Dedifferentiated amniotic fluid mesenchymal stem cell (primary cell): ENCODE data around the gene TRIO.

Experiments used
- DNase-seq: peaks from one replicate; pipeline ENCODE4 v3.0.0-alpha.2; 2016; ENCODE audit errors: extremely low spot score

TRIO gene

GRCh38 chr5:14245132-14245925 lies 102.2 kb downstream of the TRIO start:
- DNase-seq, result no peak

DNA sequence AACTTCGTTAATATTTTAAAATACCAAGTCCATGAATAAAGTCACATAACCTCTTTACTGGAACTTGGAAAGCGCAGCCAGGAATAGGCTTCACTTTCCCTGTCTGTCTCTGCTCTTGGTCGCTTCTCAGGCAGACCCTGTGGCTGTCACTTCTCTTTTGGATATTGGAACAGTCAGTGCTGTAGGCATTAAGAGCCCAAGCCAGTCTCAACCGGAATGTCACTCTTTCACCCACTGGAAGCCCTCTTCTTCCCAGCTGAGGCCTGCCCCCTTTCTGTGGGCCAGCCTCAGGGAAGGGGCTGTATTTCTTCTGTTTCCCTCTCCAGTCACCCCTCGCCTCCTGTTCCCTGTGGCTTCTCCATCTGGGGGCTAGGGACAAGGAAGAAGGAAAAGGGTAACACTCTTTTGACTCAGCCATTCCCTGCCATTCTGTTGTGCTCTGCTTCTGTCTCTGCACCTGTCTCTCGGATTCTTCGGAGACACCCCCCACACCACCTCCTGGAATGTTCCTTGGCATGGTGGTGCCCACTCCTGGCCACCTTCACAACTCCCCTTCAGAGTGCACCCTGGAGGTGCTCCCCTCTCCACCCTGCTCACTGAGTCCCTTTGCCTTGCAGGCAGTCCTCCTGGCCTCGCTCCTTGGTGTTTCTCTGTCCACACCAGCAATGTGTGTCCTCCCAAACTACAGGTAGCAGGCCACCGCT lies 103.4 kb downstream of the TRIO start:
- DNase-seq, result no peak

GRCh38 chr5:14247054-14247386 lies 103.9 kb downstream of the TRIO start:
- no peak for DNase-seq

GRCh38 chr5:14249258-14250082 lies 106.3 kb downstream of the TRIO start:
- no peak for DNase-seq

DNA sequence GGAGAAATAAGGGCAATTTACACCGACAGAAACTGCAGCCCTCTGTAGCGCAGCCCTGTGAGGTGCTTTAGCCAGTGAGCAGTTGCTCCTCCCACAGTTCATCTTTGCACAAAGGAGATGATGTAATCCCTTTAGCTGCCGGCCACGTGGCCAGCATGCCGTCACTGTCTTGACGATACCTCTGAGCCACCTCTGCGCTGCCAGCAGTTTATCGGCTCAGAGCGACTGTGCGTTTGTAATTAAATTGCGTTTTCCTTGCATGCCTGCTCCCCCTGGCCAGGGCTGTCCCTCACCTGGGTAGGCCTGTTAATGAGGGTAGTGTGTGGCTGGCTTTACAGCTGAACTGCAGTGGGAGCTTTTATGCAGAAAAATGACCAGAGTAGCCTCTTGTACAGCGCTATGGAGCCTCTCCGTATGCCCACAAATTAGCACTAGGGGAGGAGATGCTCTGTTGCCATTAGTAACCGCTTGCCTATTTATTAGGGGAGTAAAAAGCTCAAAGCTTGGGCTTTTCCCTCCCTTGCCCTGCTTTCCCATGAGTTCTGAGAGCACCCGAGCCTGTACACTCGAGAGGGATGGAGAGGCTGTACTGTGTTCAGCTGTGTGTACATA lies 107.0 kb downstream of the TRIO start:
- DNase-seq, result peak; percentile 40

DNA sequence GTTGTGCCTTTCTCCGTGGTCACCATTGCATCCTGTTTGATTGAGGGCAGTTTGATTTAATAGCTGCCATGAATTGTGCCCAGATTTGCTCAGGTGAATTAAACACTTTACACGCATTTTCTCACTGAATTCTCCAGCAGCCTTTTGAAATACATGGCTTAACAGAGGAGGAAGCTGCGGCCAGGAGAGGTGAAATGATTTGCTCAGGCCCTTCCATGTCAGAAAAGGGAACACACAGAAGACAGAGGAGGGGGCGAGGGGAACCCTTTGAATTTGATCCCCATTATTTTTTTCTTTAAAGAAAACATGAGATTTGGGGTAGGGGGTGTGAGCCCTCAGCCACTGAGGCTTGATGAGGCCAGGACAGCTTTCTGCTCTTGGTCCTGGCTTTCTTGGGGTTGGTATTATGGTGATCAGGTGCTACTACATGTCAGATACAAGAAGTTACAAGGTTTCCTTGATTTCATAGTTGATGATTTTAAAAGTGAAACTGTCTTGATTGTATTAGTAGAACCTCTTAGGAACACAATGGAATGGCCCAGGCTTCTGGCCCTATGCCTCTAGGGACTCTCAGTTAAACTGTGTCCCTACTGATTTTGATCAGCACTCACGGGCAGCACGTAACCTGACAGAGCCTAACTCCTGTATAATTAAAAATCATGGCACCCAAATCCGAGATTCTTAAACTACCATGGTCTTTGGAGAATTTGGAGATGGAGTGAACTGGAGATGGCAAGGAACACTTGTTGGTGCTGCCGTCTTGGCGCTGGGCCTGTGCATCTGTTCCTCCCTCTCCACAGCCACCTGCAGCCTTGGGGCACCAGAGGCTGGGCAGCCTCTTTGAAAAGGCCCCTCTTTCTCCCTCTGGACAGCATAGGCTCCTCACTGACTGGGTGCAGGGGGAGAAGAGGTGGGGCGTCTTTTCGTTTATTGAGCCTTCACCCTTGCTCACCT lies 107.9 kb downstream of the TRIO start:
- DNase-seq, result no peak

GRCh38 chr5:14251733-14252132 lies 108.6 kb downstream of the TRIO start:
- DNase-seq, result no peak

- DNase-seq, result no peak
Observed at GRCh38 chr5:14252793-14253192, 109.7 kb downstream of the TRIO start.

DNA sequence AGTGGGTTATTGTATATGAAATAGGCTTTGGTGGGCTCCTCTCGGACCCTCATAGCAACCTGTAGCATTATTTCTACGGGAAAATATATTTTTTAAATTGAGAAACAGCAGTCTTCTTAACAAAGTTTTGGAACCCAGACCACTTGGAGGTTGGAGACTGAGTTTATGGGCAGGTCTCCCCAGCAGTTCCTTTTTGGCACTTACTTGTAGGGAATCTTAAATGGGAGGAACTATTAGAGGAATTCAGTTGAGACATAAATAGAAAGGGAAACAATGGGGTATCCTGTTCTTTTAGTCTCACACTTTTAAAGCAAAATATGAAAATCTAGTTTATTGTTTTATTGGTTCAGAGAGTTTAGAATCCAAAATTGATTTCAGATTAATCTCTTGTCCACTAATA lies 111.5 kb downstream of the TRIO start:
- no peak for DNase-seq

- no peak for DNase-seq
Observed at GRCh38 chr5:14256026-14256690, 113.0 kb downstream of the TRIO start.

- no peak for DNase-seq
Observed at GRCh38 chr5:14256756-14257393, 113.7 kb downstream of the TRIO start.

- no peak for DNase-seq
Observed at GRCh38 chr5:14257995-14258403, 114.9 kb downstream of the TRIO start.

DNA sequence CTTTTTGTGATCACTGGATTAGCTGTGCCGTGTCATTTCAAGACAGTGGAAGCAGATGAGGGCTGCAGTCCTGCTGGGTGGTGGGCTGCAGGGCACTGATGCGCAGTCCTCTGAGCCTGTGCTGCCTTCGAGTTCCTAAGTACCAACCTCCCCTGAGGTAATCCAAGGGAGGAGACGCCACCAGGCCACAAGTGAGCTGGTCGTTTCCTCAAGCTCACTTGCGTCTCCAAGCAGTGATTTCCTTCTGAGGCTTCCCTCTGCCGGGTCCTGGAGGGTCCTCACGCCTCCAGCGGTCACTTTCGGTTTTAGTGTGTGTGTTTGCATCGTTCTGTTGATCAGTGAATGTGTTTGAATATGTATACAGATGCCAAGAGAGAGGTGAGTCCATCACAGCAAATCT lies 115.7 kb downstream of the TRIO start:
- no peak for DNase-seq

DNA sequence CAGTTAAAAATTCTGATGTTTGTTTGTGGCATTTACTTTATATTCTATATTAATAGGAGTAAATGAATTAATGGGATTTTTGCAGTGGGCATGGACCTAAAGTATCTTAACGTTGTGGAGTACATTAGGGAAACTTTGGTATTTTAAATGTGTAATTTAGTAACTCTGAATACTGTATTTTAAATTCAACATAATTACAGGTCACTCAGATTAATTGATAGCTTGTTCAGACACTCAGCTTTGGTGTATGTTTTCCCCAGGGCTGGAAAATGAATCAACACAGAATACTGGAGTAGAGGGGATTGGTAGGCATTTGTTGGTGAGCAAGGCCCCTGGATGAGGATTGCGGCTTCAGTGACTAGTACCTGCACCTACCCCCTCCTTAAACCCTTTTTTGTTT lies 117.5 kb downstream of the TRIO start:
- DNase-seq, result no peak

DNA sequence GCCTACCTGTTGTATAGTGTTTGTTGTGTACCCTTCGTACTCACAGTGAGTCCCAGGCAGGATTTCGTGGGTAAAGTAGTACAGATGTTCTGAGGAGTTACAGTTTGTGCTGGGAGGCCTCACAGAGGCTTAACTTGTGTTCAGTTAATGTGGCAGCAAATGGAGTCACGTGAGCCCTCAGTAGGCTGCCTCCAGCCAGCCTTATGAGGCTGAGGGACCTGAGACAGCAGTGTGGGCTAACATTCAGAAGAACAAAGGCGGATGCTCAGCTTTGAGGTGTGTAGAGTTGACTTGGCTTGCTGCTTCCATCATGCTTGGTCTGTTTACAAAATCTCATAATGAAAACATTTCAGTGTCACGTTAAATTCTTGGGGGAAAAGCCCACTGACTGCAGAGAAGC lies 118.1 kb downstream of the TRIO start:
- DNase-seq, result no peak

- no peak for DNase-seq
Observed at GRCh38 chr5:14261856-14262611, 118.9 kb downstream of the TRIO start.

- no peak for DNase-seq
Observed at GRCh38 chr5:14263113-14263512, 120.0 kb downstream of the TRIO start.

- DNase-seq, result no peak
Observed at GRCh38 chr5:14263699-14264098, 120.6 kb downstream of the TRIO start.

DNA sequence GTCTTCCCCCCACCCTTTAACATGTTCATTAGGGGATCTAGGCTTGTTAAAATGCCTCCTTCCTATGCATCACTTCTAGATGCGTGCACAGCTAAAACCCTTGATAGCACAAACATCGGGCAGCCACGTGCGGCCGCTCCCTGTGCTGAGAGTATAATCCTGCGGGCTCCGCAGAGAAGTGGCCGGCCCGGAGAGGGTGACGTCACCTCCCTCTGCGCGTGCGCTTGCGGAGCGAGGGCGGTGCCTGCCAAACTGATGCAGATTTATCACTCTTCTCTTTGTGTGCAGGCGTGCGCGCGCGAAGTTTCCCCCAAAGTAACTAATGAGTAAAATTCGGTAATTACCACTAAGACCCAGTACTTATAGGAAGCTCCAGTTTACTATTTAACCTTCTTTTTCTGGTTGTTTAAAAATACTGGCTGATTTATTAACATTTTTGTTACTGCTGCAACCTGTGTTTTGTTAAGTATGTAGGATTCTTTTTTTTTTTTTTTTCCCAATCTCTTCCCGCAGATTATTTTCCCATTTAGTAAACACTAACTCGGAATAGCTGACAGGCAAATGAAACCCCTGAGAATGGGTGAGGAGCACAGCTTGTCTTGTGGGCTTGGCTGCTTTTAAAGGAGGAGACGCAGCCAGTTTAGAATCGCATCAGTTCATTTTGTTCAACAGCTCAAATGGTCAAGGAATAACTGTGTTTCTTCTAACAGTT lies 121.6 kb downstream of the TRIO start:
- peak; percentile 91 for DNase-seq
